ENCODE data around the gene C11orf42.

The C11orf42 gene, protein sequence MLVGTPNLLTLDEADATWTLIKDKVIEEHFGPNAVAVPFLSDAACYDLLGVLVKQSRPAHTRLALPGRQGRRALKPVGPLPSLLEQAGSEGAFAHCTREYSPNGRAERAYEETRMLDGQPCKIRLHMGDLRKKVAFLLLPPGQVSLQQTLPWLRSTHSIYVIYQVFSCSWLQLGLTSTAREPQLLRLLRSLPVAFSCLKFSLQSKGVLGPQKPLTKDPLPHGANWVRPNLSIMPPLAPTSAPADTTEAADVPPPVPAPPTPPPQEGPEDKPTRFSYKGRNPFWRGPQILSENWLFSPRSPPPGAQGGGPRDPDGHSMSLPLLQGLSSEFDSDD

DNA sequence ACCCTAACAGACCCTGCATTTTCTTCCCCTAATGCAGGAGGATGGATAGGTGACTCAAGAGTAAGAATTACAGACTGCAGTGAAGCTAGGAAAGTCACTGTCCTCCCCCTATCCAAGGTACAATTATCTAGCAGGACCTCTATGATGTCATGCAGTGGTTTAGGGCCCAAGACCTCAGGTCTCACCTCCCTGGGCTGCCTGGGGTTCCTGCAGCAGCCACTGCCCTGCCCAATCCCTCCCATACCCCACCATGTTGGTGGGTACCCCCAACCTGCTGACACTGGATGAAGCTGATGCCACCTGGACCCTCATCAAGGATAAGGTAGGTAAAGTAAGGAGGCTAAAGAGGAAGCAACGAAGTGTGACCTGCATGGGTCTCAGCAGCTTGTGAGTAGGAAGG is at the start of gene C11orf42:
Gene C11orf42 (plus strand): TSS at position 192 of the 400 bp plus-strand sequence. CDS start 59 bp downstream, at position 251.
- DNase-seq = no peak

DNA sequence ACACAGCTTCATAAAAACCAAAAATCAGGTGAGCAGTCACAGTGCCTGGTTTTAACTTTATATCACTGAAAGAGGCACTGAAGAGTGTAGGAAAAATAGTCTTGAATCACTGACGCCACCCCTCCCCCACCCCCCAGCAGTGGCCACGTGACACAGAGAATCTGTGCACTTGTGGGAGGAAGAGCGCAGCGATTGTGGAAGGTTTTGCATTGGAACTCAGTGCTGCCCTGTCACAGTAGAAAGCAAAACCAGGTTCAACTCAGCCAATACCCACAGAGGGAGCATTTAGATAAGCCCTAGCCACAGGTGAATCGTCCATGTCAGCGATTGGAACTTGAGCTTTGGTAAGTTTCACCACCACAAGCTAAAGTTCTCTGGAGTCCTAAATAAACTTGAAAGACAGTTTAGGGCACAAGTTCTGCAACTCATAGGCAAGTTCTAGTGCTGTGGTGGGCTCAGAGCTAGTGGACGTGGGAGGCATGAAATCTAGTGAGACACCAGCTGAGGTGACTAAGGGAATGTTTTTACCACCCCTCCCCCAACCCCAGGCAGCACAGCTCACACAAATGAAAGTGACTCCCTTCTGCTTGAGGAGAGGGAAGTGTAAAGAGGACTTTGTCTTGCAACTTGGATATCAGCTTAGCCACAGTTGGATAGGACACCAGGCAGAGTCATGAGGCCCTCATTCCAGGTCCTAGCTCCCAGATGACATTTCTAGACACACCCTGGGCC is 48.6 kb upstream of the C11orf42 start:
- no peak for DNase-seq

DNA sequence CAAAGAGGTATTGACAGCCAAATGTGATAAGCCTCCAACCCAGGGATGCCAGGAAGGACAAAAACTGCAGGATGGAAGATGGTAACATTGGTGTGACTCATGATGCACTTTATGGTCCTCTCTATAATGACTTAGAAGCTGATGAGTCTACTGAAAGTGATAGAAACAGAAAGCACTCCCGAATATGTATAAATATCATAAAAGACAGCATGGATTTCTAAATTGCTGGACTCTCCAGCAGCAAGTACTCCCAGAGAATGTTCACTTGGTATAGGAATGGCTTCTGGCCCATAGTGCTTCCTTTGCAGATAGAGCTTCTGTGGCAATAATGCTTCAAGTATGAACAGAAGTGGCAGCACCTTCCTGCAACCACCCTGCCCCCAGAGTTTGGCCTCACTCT is 35.1 kb upstream of the C11orf42 start, which contains the start of gene OR52B2:
Gene OR52B2 (minus strand): TSS at position 101 of the 400 bp plus-strand sequence. CDS start 0 bp downstream, at position 101.
- DNase-seq = no peak

DNA sequence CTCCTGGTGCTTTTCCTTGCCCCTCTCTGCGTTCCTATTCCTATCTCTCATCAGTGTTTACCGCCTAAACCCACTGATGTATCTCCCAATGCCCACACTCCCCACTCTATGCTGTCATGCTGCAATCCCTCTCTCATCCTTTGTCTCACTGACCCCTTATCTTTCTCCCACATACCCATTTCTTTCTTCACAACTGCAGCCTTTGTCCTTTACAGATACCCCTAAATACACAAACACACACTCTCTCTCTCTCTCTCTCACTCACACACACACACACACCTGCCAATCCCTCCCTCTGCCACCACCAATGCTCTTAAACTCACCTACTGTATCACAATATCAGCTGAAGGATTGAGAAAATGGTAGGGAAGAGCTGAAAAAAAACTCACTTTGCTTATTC is 29.9 kb upstream of the C11orf42 start:
- DNase-seq = no peak

- DNase-seq = no peak
Observed at GRCh38 chr11:6191742-6192141, 13.6 kb upstream of the C11orf42 start.

DNA sequence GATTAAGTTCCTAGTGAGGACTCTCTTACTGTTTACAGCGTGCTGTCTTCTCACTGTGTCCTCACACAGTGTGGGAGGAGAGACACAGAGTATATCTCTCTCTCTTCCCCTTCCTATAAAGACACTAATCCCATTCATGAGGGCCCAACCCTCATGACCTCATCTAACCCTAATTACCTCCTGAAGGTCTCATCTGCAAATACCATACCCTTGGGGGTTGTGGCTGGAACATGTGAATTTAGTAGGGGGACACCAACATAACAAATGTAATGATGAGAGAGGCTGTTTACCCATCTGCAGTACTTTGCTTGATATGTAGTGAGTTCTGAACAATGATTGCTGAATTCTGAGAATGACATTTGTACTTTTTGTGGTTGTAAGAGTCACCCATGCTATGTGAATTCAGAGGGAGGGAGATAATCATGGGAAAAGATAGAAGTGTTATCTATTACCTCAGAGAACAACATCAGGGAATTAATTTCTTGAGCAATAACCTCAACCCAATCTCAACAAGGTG is 11.2 kb upstream of the C11orf42 start:
- DNase-seq = no peak

DNA sequence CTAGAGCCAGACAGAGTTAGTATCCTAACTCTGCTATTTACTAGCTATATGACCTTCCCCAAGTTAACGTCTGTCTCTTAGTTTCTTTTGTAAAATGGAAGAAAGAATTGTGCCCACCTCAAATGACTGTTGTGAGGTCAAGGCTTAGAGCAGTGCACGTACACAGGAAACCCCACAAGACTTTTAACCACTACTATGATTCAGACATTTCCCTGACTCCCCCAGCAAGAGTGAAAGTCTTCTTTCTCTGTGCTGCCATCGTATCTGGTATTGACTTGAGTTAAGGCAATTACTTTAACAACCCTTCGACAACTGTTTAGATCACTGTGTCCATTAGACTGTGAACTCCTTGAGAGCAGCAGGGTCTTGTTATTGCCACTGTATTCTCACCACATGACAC is 9.0 kb upstream of the C11orf42 start:
- DNase-seq = no peak

GRCh38 chr11:6197466-6198200 is 7.7 kb upstream of the C11orf42 start:
- no peak for DNase-seq

- DNase-seq = no peak
Observed at GRCh38 chr11:6199174-6199810, 6.1 kb upstream of the C11orf42 start, which contains the start of gene OR52W1. TSS of gene OR52W1 (plus strand) at chr11:6199224. CDS start at chr11:6199224, 0 bp downstream.

GRCh38 chr11:6200975-6201374 is 4.4 kb upstream of the C11orf42 start:
- DNase-seq = no peak

DNA sequence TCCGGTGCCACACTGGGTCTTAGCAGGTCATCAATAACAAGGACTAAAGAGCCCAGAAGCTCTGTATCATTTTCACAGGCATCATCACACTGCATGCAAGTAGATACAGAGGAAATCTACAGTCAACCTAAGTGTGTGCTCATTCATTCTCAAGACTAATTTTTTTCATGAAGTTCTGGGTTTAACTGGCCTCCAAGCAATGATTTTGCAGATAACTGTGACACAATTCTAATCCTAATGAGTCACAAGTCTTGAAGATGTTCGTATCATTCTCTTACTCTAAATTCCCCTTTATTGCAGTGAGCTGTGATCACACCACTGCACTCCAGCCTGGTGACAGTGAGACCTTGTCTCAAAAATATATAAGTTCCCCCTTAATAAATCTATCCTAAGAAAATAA is 3.9 kb upstream of the C11orf42 start:
- no peak for DNase-seq

DNA sequence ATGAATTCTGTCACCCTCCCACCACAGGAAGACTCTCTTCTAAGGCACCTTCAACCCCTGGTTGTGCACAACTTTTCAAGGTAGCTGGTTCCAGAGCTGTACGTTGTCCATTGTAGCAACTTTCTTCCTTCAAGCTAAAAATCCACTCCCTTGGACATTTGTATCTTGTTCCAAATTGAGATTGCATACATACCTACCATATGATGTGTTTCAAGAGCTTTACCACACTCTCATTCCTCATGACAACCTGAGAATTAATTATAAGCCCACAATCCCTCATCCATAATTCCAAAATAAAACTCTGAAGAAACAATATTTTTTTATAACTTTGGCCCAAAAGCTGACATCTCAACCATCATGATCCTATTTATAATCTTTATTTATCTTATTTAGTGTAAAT is 3.3 kb upstream of the C11orf42 start:
- DNase-seq = no peak

DNA sequence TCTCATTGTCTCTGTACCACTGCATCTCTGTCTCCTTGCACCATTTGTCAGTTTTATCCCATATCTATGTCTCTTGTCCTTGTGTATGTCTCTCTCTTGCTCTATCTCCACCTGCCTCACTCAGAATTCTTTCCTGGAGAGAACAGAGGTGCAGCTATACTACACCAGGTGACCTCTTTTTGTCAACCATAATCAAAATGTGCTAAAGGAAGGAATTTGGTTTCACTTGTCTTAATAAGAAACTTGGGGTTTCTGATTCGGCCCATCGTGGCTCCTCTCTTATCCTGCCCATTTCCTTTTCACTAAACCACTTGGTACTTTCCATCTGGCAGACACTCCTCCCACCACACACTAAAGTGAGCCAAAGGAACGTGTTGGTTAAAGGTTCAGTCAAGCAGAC is 2.0 kb upstream of the C11orf42 start:
- no peak for DNase-seq

DNA sequence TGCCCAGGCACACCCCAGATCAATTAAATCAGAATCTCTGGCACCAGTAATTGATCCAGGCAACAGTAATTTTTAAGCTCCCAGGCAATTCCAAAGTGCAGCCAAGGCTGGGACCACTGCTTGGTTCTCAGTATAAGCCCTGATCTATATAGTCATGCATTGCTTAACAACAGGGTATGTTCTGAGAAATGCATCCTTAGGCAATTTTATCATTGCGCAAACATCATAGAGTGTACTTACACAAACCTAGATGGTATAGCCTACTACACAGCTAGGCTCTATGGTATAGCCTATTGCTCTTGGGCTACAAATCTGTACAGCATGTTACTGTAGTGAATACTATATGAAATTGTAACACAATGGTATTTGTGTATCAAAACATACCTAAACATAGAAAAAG is 651 bp upstream of the C11orf42 start:
- DNase-seq = no peak

- DNase-seq = no peak
Observed at GRCh38 chr11:6206456-6207180, 1.3 kb downstream of the C11orf42 start.

GRCh38 chr11:6209801-6210200 is 4.4 kb downstream of the C11orf42 start:
- no peak for DNase-seq

GRCh38 chr11:6210274-6210955 is 5.1 kb downstream of the C11orf42 start:
- DNase-seq = no peak

GRCh38 chr11:6214530-6214929 is 9.2 kb downstream of the C11orf42 start:
- no peak for DNase-seq

- DNase-seq = no peak
Observed at GRCh38 chr11:6216501-6216900, 11.1 kb downstream of the C11orf42 start.

DNA sequence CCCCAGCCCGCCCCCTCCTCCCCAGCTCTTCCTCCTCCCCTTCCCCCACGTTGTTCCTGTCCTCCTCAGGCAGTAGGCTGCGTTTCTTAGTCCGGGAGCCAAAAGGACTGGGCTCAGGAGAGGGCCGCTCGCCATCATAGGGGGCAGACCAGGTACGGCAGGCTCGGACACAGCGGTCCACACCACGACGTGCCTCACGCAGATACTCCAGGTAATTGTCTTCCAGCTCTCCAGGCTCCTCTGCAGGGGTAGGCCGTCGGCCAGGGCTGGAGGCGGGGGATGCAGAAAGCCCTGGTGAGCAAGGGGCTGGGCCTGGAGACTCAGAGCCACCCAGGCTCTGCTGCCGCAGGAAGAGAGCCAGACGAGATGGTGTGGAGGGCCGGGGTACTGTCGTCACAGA is 12.4 kb downstream of the C11orf42 start:
- DNase-seq = no peak

DNA sequence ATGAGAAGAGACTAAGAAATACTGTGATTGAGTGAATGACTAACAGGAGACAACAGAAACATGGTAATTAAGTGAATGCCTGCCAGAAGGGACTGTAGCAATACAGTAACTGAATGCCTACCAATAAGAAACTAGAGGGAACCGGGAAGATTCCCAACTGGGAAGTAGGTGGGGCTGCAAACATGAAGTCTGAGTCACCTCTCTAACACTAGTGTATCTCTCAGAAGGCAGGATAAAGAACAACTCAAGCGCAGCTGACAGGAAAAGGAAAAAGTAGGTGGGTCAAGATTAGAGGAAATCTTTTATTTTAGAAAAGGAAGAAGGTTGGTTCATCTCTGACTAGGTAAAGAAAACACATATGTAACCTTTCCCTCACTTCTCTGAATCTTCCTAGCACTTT is 14.0 kb downstream of the C11orf42 start:
- no peak for DNase-seq
